ENCODE measurements around the gene EDEM1.
A peak's percentile ranks its signal among the peaks of the same experiment; 100 is the strongest.
"Not testable (repeated sequence)": the region's sequence is repeated elsewhere in the genome, so short reads cannot be mapped to it uniquely, and the experiment has no call there.

Gene EDEM1

GRCh38 chr3:5144316-5144994 is 43.1 kb upstream of the EDEM1 start:
- TF ChIP-seq CTCF (IDR thresholded peaks at IDR 0.05; ENCODE audit: control insufficient read depth, extremely low read depth, insufficient read depth) = 0 out of 2 replicates have a peak, but pooled peaks have one; percentile 11
- DNase-seq (ENCODE audit: low read depth) = peak; percentile 62
- H3K4me3 ChIP-seq (ENCODE audit: low read depth, low read length) = 0 out of 2 replicates have a peak overlapping the region, but pooled peaks have one; percentile 10

GRCh38 chr3:5145120-5145519 is 42.4 kb upstream of the EDEM1 start:
- no peak overlapping the region for H3K4me3 ChIP-seq (ENCODE audit: low read depth, low read length)
- DNase-seq (ENCODE audit: low read depth) = no peak
- no peak for TF ChIP-seq CTCF (IDR thresholded peaks at IDR 0.05; ENCODE audit: control insufficient read depth, extremely low read depth, insufficient read depth)

GRCh38 chr3:5147152-5147551 is 40.4 kb upstream of the EDEM1 start:
- not testable (repeated sequence) for H3K4me3 ChIP-seq (ENCODE audit: low read depth, low read length); DNase-seq (ENCODE audit: low read depth)

- DNase-seq (ENCODE audit: low read depth) = no peak
- H3K4me3 ChIP-seq (ENCODE audit: low read depth, low read length) = no peak overlapping the region
- TF ChIP-seq CTCF (IDR thresholded peaks at IDR 0.05; ENCODE audit: control insufficient read depth, extremely low read depth, insufficient read depth) = no peak
Observed at GRCh38 chr3:5149306-5149880, 38.1 kb upstream of the EDEM1 start.

- no peak for TF ChIP-seq CTCF (IDR thresholded peaks at IDR 0.05; ENCODE audit: control insufficient read depth, extremely low read depth, insufficient read depth)
- H3K4me3 ChIP-seq (ENCODE audit: low read depth, low read length) = no peak overlapping the region
- no peak for DNase-seq (ENCODE audit: low read depth)
Observed at GRCh38 chr3:5151586-5151985, 35.9 kb upstream of the EDEM1 start.

GRCh38 chr3:5153074-5153473 is 34.4 kb upstream of the EDEM1 start:
- H3K4me3 ChIP-seq (ENCODE audit: low read depth, low read length) = no peak overlapping the region
- TF ChIP-seq CTCF (IDR thresholded peaks at IDR 0.05; ENCODE audit: control insufficient read depth, extremely low read depth, insufficient read depth) = no peak
- DNase-seq (ENCODE audit: low read depth) = no peak

GRCh38 chr3:5155241-5155640 is 32.3 kb upstream of the EDEM1 start:
- TF ChIP-seq CTCF (IDR thresholded peaks at IDR 0.05; ENCODE audit: control insufficient read depth, extremely low read depth, insufficient read depth) = no peak
- DNase-seq (ENCODE audit: low read depth) = no peak
- H3K4me3 ChIP-seq (ENCODE audit: low read depth, low read length) = no peak overlapping the region

All from LNCaP clone FGC (cell line).